Naive thymus-derived CD4-positive, alpha-beta T cell (primary cell): Measurements from ENCODE around the gene PCCA. TPM values are rescaled to one million over a fixed set of nuclear protein-coding genes. Genes with fewer than 3 reads are reported as not detected.
A peak's percentile ranks its signal among the peaks of the same experiment; 100 is the strongest.

Experiments
- ATAC-seq: fragments of 150-1000 bp; cut with Tn5 transposase; 2 replicates; pipeline ENCODE4 v1.10.0; 2021; ENCODE audit warnings: mild to moderate bottlenecking, moderate library complexity
- CTCF ChIA-PET: fragments of 350-600 bp; sonication (Branson Sonifier 250); formaldehyde crosslinking; loops from one replicate; lab custom pipeline; 2021; ENCODE audit warnings: antibody characterized with exemption; lab: Charles Lee
- POLR2A ChIA-PET: fragments of 350-600 bp; sonication (Branson Sonifier 250); formaldehyde crosslinking; loops from one replicate; lab custom pipeline; 2021; ENCODE audit warnings: antibody characterized with exemption, inconsistent platforms; lab: Charles Lee
- DNase-seq, 9 donors: peaks; one replicate each; pipeline versions ENCODE4 v3.0.0 to v3.0.0-alpha.2; 2020 to 2022; ENCODE audit warnings: mixed read lengths in 1 of 9
- H3K27ac ChIP-seq: one replicate; pipeline ENCODE4 v1.7.0; 2013; ENCODE audit warnings: mild to moderate bottlenecking, low read depth, low read length, moderate library complexity
- H3K27me3 ChIP-seq, 2 donors: one replicate each; pipeline ENCODE4 v1.7.0; 2013; ENCODE audit warnings: low read length in 2 of 2, mild to moderate bottlenecking in 2 of 2, moderate library complexity in 2 of 2; ENCODE audit not compliant: control insufficient read depth in 2 of 2, insufficient read depth in 2 of 2
- H3K36me3 ChIP-seq, 3 experiments: 1 replicate in 2 of 3; 2 replicates in 1 of 3; pipeline ENCODE4 v1.7.0; 2013; ENCODE audit warnings: low read length in 3 of 3, mild to moderate bottlenecking in 3 of 3, moderate library complexity in 1 of 3; ENCODE audit not compliant: insufficient read depth in 3 of 3, control insufficient read depth in 2 of 3
- H3K4me1 ChIP-seq, 2 donors: one replicate each; pipeline ENCODE4 v1.7.0; 2013; ENCODE audit warnings: low read length in 2 of 2, mild to moderate bottlenecking in 2 of 2, moderate library complexity in 1 of 2; ENCODE audit not compliant: control insufficient read depth in 2 of 2, insufficient read depth in 2 of 2
- H3K4me3 ChIP-seq: 2 replicates; pipeline ENCODE4 v1.7.0; 2013; ENCODE audit warnings: mild to moderate bottlenecking, low read length
- H3K9me3 ChIP-seq, 3 experiments: 1 replicate in 2 of 3; 2 replicates in 1 of 3; pipeline ENCODE4 v1.7.0; 2013; ENCODE audit warnings: low read length in 3 of 3; ENCODE audit not compliant: control insufficient read depth in 2 of 3
- H3K27ac Mint-ChIP-seq, 9 donors: one replicate each; pipeline ENCODE4 v1.8.0; 2020 to 2022; ENCODE audit warnings: mixed read lengths in 9 of 9, mild to moderate bottlenecking in 8 of 9, moderate library complexity in 5 of 9, inconsistent platforms in 2 of 9
- H3K27me3 Mint-ChIP-seq, 5 donors: one replicate each; pipeline ENCODE4 v1.8.0; 2021 to 2022; ENCODE audit warnings: mixed read lengths in 5 of 5, mild to moderate bottlenecking in 1 of 5
- H3K36me3 Mint-ChIP-seq, 5 donors: one replicate each; pipeline ENCODE4 v1.8.0; 2020 to 2022; ENCODE audit warnings: mixed read lengths in 5 of 5, mild to moderate bottlenecking in 3 of 5, inconsistent platforms in 1 of 5
- H3K4me1 Mint-ChIP-seq, 7 donors: one replicate each; pipeline ENCODE4 v1.8.0; 2020 to 2022; ENCODE audit warnings: mixed read lengths in 7 of 7, mild to moderate bottlenecking in 3 of 7, inconsistent platforms in 1 of 7
- H3K4me3 Mint-ChIP-seq, 10 donors: one replicate each; pipeline ENCODE4 v1.8.0; 2020 to 2022; ENCODE audit warnings: mild to moderate bottlenecking in 10 of 10, mixed read lengths in 10 of 10, moderate library complexity in 6 of 10, inconsistent platforms in 2 of 10
- H3K9me3 Mint-ChIP-seq, 11 donors: one replicate each; pipeline ENCODE4 v1.8.0; 2020 to 2022; ENCODE audit warnings: mixed read lengths in 11 of 11, mild to moderate bottlenecking in 4 of 11, inconsistent platforms in 1 of 11, moderate library complexity in 1 of 11
- intact Hi-C, 2 donors: fragments of 100-400 bp; cut with micrococcal nuclease; formaldehyde crosslinking; loops; one replicate each; pipeline ENCODE4 v1.15.1; 2023
- polyA plus RNA-seq, 2 donors: library from polyadenylated mRNA; unstranded; fragments of 300-500 nt; fragmentation: Illumina TruSeq; gene quantifications; one replicate each; pipeline ENCODE4 v1.2.3, GENCODE V29; 2021
- total RNA-seq, 6 experiments: library from RNA in 5 of 6; stranded (reverse) in 5 of 6; gene quantifications; 1 replicate in 5 of 6; 2 replicates in 1 of 6; pipeline ENCODE4 v1.2.3 and lab custom pipeline; 2021 to 2026

The PCCA gene
- total and polyA plus RNA-seq, 7 experiments from 2014 or later, result 7.3 to 14.6 (median 11.3) TPM

DNA sequence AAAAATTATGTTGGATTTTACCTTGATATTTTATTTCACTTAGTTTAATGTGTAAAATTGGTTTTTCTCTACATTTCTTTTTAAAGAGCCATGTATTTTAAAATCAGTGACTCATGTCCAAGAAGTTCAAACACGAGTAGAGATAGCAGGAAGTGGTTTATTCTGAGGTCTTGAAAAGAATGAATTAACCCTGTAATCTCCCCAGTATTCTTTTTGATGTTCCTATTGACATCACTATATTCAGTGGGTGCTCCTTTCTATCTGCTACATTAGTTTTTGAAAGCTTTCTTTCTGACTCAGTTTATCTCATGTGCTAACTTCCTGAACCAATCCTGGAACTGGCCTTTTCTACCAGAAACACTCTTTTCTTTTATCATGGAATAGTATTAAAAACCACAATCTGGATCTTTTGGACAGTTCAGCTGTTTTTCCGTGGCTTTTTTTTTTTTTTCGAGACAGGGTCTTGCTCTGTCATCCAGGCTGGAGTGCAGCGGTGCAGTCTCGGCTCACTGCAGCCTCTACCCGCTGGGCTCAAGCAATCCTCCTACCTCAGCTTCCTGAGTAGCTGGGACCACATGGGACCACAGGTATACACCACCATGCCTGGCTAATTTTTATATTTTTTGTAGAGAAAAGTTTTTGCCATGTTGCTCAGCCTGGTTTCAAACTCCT lies 114.9 kb downstream of the PCCA start:
- H3K36me3 ChIP-seq, result no peaks in the 10 kb centered on the region
- peak overlapping the region; percentile 47 for H3K4me3 ChIP-seq
- Mint-ChIP-seq H3K36me3 (peaks cover 0 to 13% (median 12%) of the 10 kb centered on the region in 5 donors), H3K27ac (peak overlapping the region in 2 of 9 donors; percentile 51 to 70), H3K9me3 (peaks cover 0 to 13% (median 0%) of the 10 kb centered on the region in 11 donors), H3K4me3 (peak overlapping the region; percentile 25 to 78 (median 68)), H3K4me1 (peaks cover 14 to 25% (median 21%) of the 10 kb centered on the region in 7 donors), H3K27me3 (no peaks in the 10 kb centered on the region)
- H3K27me3 ChIP-seq, result no peaks in the 10 kb centered on the region
- ChIA-PET CTCF (no interaction called here), POLR2A (no interaction called here)
- H3K27ac ChIP-seq, result no peak overlapping the region
- ATAC-seq (peak; percentile 78), DNase-seq (peak in 6 of 9 donors; percentile 13 to 57 (median 42))
- no peaks in the 10 kb centered on the region for H3K9me3 ChIP-seq
- intact Hi-C loops, result loop anchor here (5.0 kb wide), 1 partner anchor 117 kb away; the partner anchor contains the start of gene PCCA (in 2 of the 2)
- peaks cover 10 to 14% of the 10 kb centered on the region in 2 donors for H3K4me1 ChIP-seq

DNA sequence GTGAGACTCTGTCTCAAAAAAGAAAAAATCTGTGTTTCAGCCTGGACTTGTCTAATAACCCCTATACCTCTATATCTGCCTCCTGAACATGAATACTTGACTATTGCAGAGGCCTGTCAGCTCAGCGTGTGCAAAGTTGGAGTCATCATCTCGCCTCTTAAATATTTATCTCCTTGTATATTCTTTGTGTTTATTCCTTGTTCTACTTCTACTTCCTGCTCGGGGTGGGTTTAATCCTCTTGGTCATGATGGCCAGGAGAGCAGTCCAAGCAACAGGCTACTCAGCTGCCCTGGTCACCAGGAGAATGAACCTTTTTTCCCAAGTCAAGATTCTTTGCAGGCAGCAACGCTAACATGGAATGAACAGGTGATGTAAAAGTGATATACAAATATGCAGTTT lies 119.1 kb downstream of the PCCA start:
- H3K36me3 ChIP-seq, result no peaks in the 10 kb centered on the region
- Mint-ChIP-seq H3K36me3 (peaks cover 9 to 41% (median 34%) of the 10 kb centered on the region in 5 donors), H3K4me1 (peaks cover 18 to 25% (median 21%) of the 10 kb centered on the region in 7 donors), H3K27ac (no peak overlapping the region), H3K27me3 (no peaks in the 10 kb centered on the region), H3K4me3 (no peak overlapping the region), H3K9me3 (peaks cover 0 to 6% (median 2%) of the 10 kb centered on the region in 11 donors)
- H3K27me3 ChIP-seq, result no peaks in the 10 kb centered on the region
- no peak overlapping the region for H3K4me3 ChIP-seq
- CTCF ChIA-PET, result no interaction called here
- no peaks in the 10 kb centered on the region for H3K9me3 ChIP-seq
- intact Hi-C loops, result no loop called here
- POLR2A ChIA-PET, result no interaction called here
- no peak overlapping the region for H3K27ac ChIP-seq
- H3K4me1 ChIP-seq, result peaks cover 10 to 14% of the 10 kb centered on the region in 2 donors
- no peak for DNase-seq
- ATAC-seq, result no peak

DNA sequence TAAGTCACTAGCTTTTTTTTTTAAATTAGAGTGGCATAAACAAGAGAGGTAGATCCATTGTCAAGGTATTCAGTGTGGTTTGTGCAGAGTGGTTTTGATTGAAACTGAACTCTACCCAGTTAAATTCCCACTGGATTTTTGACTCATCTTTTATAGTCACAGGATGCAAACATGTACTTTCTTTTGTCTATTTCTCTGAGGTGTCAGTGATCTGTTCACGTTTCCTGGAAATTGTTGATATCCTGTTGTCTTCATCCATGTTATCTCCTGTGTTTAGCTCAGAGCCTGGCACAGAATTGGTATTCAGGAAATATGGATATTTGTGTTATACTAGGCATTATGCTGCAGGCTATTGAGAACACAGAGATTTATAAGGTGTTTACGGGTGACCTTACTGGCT lies 119.7 kb downstream of the PCCA start:
- H3K9me3 ChIP-seq, result no peaks in the 10 kb centered on the region
- no peak overlapping the region for H3K4me3 Mint-ChIP-seq
- H3K27me3 ChIP-seq, result no peaks in the 10 kb centered on the region
- peaks cover 13 to 47% (median 37%) of the 10 kb centered on the region in 5 donors for H3K36me3 Mint-ChIP-seq
- no peak for ATAC-seq
- no peaks in the 10 kb centered on the region for H3K36me3 ChIP-seq
- peaks cover 5 to 10% of the 10 kb centered on the region in 2 donors for H3K4me1 ChIP-seq
- H3K4me3 ChIP-seq, result no peak overlapping the region
- H3K27ac Mint-ChIP-seq, result no peak overlapping the region
- no peak overlapping the region for H3K27ac ChIP-seq
- peaks cover 14 to 22% (median 17%) of the 10 kb centered on the region in 7 donors for H3K4me1 Mint-ChIP-seq
- H3K27me3 Mint-ChIP-seq, result no peaks in the 10 kb centered on the region
- DNase-seq, result no peak
- ChIA-PET POLR2A (no interaction called here), CTCF (no interaction called here)
- intact Hi-C loops, result no loop called here
- H3K9me3 Mint-ChIP-seq, result peaks cover 0 to 9% (median 0%) of the 10 kb centered on the region in 11 donors

DNA sequence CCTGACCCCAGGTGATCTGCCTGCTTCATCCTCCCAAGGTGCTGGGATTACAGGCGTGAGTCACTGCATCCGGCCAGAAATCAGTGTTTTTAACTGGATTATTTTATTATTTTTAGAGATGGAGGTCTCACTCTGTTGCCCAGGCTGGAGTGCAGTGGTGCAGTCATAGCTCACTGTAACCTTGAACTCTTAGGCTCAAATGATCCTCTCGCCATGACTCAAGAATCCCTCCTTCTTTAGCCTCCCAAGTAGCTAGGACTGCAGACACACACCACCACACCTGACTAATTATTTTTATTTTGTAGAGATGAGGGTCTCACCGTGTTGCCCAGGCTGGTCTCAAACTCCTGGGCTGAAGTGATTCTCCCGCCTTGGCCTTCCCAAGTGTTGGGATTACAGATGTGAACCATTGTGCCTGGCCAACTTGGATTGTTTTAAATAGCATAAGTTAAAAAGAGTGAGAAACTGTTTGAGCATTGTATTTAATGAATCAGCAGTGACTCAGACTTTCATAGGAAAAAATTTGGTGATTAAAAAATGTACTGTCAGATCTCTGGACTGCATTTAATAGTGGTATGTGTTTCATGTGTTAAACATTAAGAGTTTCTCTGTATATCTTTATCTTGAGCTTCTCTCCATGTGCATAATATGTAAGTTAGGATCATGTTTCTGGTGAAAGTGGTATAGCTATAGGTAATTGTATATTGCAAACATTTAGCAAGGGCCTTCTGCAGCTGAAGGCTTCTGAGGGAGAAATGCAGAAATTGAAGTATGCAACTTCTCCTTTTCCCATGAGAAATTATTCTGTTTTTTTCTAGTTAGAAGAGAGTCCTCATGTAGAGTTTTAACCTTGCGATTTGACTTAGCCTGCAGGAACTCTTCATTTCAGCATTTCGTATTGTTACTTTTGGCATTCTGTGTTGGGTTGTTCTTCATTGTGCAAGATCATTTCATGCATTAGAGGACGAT lies 121.2 kb downstream of the PCCA start:
- no peaks in the 10 kb centered on the region for H3K27me3 Mint-ChIP-seq
- CTCF ChIA-PET, result no interaction called here
- POLR2A ChIA-PET, result interaction anchor here (0.6 to 1.1 kb wide), 2 partner anchors 8 to 24 kb away, joined by 3 to 4 read pairs; no protein-coding TSS in a partner anchor

DNA sequence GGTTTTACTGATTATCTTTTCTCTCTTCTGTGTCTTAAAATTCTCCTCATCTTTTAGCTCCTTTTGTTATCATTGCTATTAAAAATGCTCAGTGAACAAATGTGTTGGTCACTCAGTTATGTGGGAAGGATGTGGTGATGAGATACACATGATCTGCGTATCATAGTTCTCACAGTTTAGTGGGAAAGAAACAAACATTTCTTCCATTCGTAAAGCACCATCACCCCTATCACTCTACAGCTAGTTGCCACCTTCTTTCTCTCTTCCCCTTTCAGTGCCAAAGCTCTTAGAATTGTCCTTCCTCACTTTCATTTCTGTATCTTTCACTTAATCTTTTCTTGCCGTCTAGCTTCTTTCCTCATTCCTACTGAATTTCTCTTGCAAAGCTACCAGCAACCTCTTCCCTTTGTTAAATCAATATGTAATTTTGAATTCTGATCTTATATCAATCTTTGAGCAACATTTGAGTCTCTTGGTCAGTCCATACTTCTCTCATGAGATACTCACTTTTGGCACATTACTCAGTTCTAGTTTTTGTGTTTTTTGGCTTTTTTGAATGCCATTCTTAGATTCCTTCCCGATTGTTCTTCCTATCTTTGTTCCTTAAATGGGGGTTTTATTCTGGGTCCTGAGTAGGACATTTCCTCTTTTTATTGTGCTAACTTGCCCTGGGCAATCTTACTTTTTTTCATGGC lies 122.3 kb downstream of the PCCA start:
- ChIA-PET CTCF (no interaction called here), POLR2A (interaction anchor here (0.6 to 1.1 kb wide), 2 partner anchors 9 to 23 kb away, joined by 3 to 4 read pairs; no protein-coding TSS in a partner anchor)
- Mint-ChIP-seq H3K4me1 (peaks cover 0 to 5% (median 0%) of the 10 kb centered on the region in 7 donors), H3K9me3 (peaks cover 0 to 10% (median 0%) of the 10 kb centered on the region in 11 donors), H3K27ac (no peak overlapping the region), H3K36me3 (peaks cover 17 to 65% (median 50%) of the 10 kb centered on the region in 5 donors), H3K27me3 (no peaks in the 10 kb centered on the region), H3K4me3 (no peak overlapping the region)
- no peaks in the 10 kb centered on the region for H3K27me3 ChIP-seq
- no peak for ATAC-seq
- intact Hi-C loops, result no loop called here
- H3K27ac ChIP-seq, result no peak overlapping the region
- H3K4me3 ChIP-seq, result no peak overlapping the region
- H3K36me3 ChIP-seq, result no peaks in the 10 kb centered on the region
- DNase-seq, result no peak
- H3K4me1 ChIP-seq, result no peaks in the 10 kb centered on the region
- no peaks in the 10 kb centered on the region for H3K9me3 ChIP-seq

More for the DNA sequence above, 121.2 kb downstream of the PCCA start:
- H3K36me3 Mint-ChIP-seq, result peaks cover 16 to 60% (median 46%) of the 10 kb centered on the region in 5 donors
- ATAC-seq (no peak), DNase-seq (no peak)
- H3K4me1 Mint-ChIP-seq, result peaks cover 0 to 7% (median 2%) of the 10 kb centered on the region in 7 donors
- no peaks in the 10 kb centered on the region for H3K27me3 ChIP-seq
- H3K4me3 ChIP-seq, result no peak overlapping the region
- H3K4me1 ChIP-seq, result no peaks in the 10 kb centered on the region
- no peak overlapping the region for H3K4me3 Mint-ChIP-seq
- no peak overlapping the region for H3K27ac ChIP-seq
- H3K36me3 ChIP-seq, result no peaks in the 10 kb centered on the region
- intact Hi-C loops, result no loop called here
- H3K9me3 Mint-ChIP-seq, result peaks cover 0 to 10% (median 0%) of the 10 kb centered on the region in 11 donors
- H3K27ac Mint-ChIP-seq, result no peak overlapping the region
- no peaks in the 10 kb centered on the region for H3K9me3 ChIP-seq

DNA sequence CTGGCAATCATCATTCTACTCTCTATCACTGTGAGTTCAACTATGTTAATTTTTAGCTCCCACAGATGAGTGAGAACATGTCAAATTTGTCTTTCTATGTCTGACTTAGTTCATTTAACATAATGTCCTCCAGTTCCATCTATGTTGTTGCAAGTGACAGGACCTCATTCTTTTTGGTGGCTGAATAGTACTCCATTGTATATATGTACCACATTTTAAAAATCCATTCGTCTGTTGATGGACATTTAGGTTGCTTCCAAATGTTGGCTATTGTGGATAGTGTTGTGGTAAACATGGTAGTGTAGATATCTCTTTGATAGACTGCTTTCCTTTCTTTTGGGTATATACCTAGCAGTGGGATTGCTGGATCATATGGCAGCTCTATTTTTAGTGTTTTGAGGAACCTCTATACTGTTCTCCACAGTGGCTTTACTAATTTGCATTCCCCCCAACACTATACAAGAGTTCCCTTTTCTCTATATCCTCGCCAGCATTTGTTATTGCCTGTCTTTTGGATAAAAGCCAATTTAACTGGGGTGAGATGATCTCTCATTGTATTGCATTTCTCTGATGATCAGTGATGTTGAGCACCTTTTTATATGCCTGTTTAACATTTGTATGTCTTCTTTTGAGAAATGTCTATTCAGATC lies 124.1 kb downstream of the PCCA start:
- intact Hi-C loops, result no loop called here
- Mint-ChIP-seq H3K36me3 (peaks cover 17 to 68% (median 53%) of the 10 kb centered on the region in 5 donors), H3K27me3 (no peaks in the 10 kb centered on the region), H3K27ac (no peak overlapping the region), H3K4me1 (peaks cover 0 to 5% (median 0%) of the 10 kb centered on the region in 7 donors), H3K9me3 (peaks cover 0 to 10% (median 0%) of the 10 kb centered on the region in 11 donors), H3K4me3 (no peak overlapping the region)
- DNase-seq (no peak), ATAC-seq (no peak)
- Histone ChIP-seq H3K4me1 (no peaks in the 10 kb centered on the region), H3K27ac (no peak overlapping the region), H3K4me3 (no peak overlapping the region), H3K36me3 (no peaks in the 10 kb centered on the region), H3K27me3 (no peaks in the 10 kb centered on the region), H3K9me3 (no peaks in the 10 kb centered on the region)
- POLR2A ChIA-PET, result no interaction called here
- CTCF ChIA-PET, result no interaction called here
